Inflammatory macrophage treated with lipopolysaccharide for 1 hour (primary cell): ENCODE results near the gene PLCB4.

Experiments used
- DNase-seq, 2 donors: peaks; one replicate each; pipeline ENCODE4 v3.0.0-alpha.2; 2020 to 2022

Gene PLCB4

GRCh38 chr20:9506964-9507369, 438.1 kb downstream of the PLCB4 start:
- no peak for DNase-seq

GRCh38 chr20:9507544-9508239, 438.8 kb downstream of the PLCB4 start:
- DNase-seq = no peak

- DNase-seq = no peak
Observed at GRCh38 chr20:9508240-9508661, 439.4 kb downstream of the PLCB4 start.

- no peak for DNase-seq
Observed at GRCh38 chr20:9508696-9509178, 439.9 kb downstream of the PLCB4 start.

- DNase-seq = no peak
Observed at GRCh38 chr20:9509246-9509645, 440.4 kb downstream of the PLCB4 start.

- no peak for DNase-seq
Observed at GRCh38 chr20:9510911-9511310, 442.0 kb downstream of the PLCB4 start.

GRCh38 chr20:9514072-9514460, 445.2 kb downstream of the PLCB4 start:
- no peak for DNase-seq

- DNase-seq = no peak
Observed at GRCh38 chr20:9514461-9515213, 445.8 kb downstream of the PLCB4 start, which contains the start of gene LAMP5. TSS of gene LAMP5 (plus strand) at chr20:9514590. CDS start at chr20:9514853, 263 bp downstream.

GRCh38 chr20:9515214-9515585, 446.3 kb downstream of the PLCB4 start:
- no peak for DNase-seq

GRCh38 chr20:9515741-9516233, 446.9 kb downstream of the PLCB4 start:
- DNase-seq = no peak

- DNase-seq = no peak
Observed at GRCh38 chr20:9516234-9516871, 447.5 kb downstream of the PLCB4 start.

- no peak for DNase-seq
Observed at GRCh38 chr20:9517297-9518162, 448.6 kb downstream of the PLCB4 start.

- DNase-seq = no peak
Observed at GRCh38 chr20:9518576-9519175, 449.8 kb downstream of the PLCB4 start.

- no peak for DNase-seq
Observed at GRCh38 chr20:9520086-9520485, 451.2 kb downstream of the PLCB4 start.

GRCh38 chr20:9523636-9524035, 454.7 kb downstream of the PLCB4 start:
- DNase-seq = peak in 1 of 2 donors; percentile 70
